Loucy (cell line): ENCODE data around the gene COL25A1.

ENCODE experiments used
- H2AFZ ChIP-seq: fragments of 200-600 bp; sonication (generic); 2 replicates; pipeline ENCODE4 v1.6.0; 2016; ENCODE audit warnings: antibody characterized with exemption, mild to moderate bottlenecking, low read length, moderate library complexity
- H3F3A ChIP-seq: fragments of 200-600 bp; 2 replicates; pipeline ENCODE4 v1.6.0; 2016; ENCODE audit warnings: antibody characterized with exemption, low read depth, mild to moderate bottlenecking
- H3K27me3 ChIP-seq: fragments of 200-600 bp; sonication (generic); 2 replicates; pipeline ENCODE4 v1.6.1; 2014; ENCODE audit warnings: low read length, mild to moderate bottlenecking; ENCODE audit not compliant: insufficient read depth, poor library complexity, severe bottlenecking
- H3K36me3 ChIP-seq: fragments of 200-600 bp; sonication (generic); 2 replicates; pipeline ENCODE4 v1.6.1; 2016; ENCODE audit warnings: low read length; ENCODE audit not compliant: insufficient read depth
- H3K4me1 ChIP-seq: fragments of 200-600 bp; sonication (generic); 2 replicates; pipeline ENCODE4 v1.5.1; 2014; ENCODE audit warnings: low read length, mild to moderate bottlenecking; ENCODE audit not compliant: insufficient read depth, poor library complexity, severe bottlenecking
- H3K4me2 ChIP-seq: fragments of 200-600 bp; sonication (generic); 2 replicates; pipeline ENCODE4 v1.6.0; 2014; ENCODE audit warnings: antibody characterized with exemption, low read length, low read depth, mild to moderate bottlenecking; ENCODE audit not compliant: poor library complexity, severe bottlenecking
- H3K4me3 ChIP-seq: fragments of 200-600 bp; sonication (generic); 2 replicates; pipeline ENCODE4 v1.5.1; 2014; ENCODE audit warnings: low read length, mild to moderate bottlenecking, mixed read lengths; ENCODE audit not compliant: poor library complexity, severe bottlenecking
- H3K79me2 ChIP-seq: fragments of 200-600 bp; sonication (generic); 2 replicates; pipeline ENCODE4 v1.6.1; 2014; ENCODE audit warnings: low read length; ENCODE audit not compliant: insufficient read depth
- H3K9ac ChIP-seq: fragments of 200-600 bp; sonication (generic); 2 replicates; pipeline ENCODE4 v1.6.0; 2014; ENCODE audit warnings: mild to moderate bottlenecking, low read depth, low read length, moderate library complexity; ENCODE audit not compliant: poor library complexity, severe bottlenecking
- H3K9me2 ChIP-seq: fragments of 200-600 bp; sonication (generic); replicated peaks from 2 replicates; pipeline ENCODE4 v1.6.1; 2016; ENCODE audit warnings: low read depth, low read length, mixed read lengths
- H3K9me3 ChIP-seq: fragments of 200-600 bp; sonication (generic); 2 replicates; pipeline ENCODE4 v1.6.1; 2014; ENCODE audit warnings: mild to moderate bottlenecking, antibody characterized with exemption, low read length, low read depth; ENCODE audit not compliant: insufficient read depth
- H4K20me1 ChIP-seq: fragments of 200-600 bp; sonication (generic); 2 replicates; pipeline ENCODE4 v1.6.0; 2014; ENCODE audit warnings: antibody characterized with exemption, low read length, mild to moderate bottlenecking; ENCODE audit not compliant: insufficient read depth, poor library complexity, severe bottlenecking
- CTCF ChIP-seq: fragments of 200-600 bp; sonication (generic); conservative IDR thresholded peaks from 2 replicates; pipeline ENCODE4 v1.5.1; 2014; ENCODE audit warnings: mild to moderate bottlenecking, antibody characterized with exemption, low read length
- EZH2phosphoT487 ChIP-seq: fragments of 200-600 bp; IDR thresholded peaks from 2 replicates; pipeline ENCODE4 v1.6.1; 2018; ENCODE audit warnings: antibody characterized with exemption, mild to moderate bottlenecking, moderate library complexity, borderline replicate concordance

The COL25A1 gene

DNA sequence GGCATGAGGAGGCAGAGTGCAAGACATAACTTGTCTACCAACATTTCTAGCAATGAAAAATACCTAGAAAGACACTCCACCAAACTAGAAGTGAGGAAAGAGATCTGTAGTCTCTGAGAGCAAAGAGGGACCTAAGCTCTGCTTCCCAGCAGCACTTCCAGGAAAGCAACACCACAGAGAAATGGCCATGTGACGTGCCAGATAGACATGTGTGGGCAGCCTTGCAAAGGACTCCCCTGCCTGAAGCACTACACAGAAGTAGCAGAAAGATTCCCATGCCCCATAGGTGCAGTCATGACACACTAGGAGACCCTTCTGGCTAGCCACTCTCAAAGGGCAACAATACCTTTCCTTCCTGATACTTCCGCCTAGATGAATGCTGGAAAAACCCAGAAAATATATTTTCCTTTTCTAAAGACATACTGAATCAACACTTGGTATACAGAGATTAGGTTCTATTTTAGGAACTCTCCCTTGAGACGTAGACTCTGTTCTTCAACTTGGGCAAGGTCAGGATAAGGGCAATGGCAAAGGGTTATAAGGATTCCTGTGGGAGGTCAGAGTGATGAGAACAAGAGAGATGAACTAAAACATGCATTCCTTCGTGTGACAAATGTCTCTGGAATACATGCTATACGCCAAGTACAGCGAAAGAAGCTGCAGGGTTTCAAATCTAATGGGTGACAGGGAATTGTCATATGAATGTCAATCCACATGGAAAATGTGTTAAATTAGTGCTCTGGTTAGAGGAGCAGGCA is 352.1 kb downstream of the COL25A1 start:
- H3K4me2 ChIP-seq, result no peak overlapping the region
- H3K9me3 ChIP-seq, result no peaks in the 10 kb centered on the region
- H3F3A ChIP-seq, result no peaks in the 10 kb centered on the region
- H3K79me2 ChIP-seq, result no peaks in the 10 kb centered on the region
- no peak overlapping the region for H3K4me3 ChIP-seq
- no peak overlapping the region for H3K9ac ChIP-seq
- H3K4me1 ChIP-seq, result peaks cover 25% of the 10 kb centered on the region
- no peaks in the 10 kb centered on the region for H3K9me2 ChIP-seq
- no peaks in the 10 kb centered on the region for H4K20me1 ChIP-seq
- H3K36me3 ChIP-seq, result no peaks in the 10 kb centered on the region
- H3K27me3 ChIP-seq, result no peaks in the 10 kb centered on the region
- no peak for TF ChIP-seq EZH2phosphoT487
- TF ChIP-seq CTCF, result no peak
- H2AFZ ChIP-seq, result no peak overlapping the region

DNA sequence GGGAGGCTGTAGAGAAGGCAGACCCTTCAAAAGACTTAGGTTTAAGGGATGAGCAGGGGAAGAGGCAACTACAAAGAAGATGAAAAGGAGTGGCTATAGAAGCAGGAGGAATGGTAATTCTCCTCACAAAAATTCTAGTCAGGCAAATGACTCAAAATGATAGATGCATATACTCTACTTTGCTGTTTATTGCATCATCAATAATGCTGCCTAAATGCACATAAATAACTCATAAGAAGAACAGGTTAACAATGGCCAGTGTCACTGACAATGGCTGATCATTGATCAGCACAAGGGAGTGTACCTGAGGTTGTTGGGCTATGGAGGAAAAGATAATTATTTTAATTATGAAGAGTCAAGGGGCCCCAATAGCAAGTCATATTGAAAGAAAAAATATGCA is 354.9 kb downstream of the COL25A1 start:
- H3K36me3 ChIP-seq, result no peaks in the 10 kb centered on the region
- H3K9me2 ChIP-seq, result no peaks in the 10 kb centered on the region
- H3K9me3 ChIP-seq, result no peaks in the 10 kb centered on the region
- no peaks in the 10 kb centered on the region for H3F3A ChIP-seq
- TF ChIP-seq EZH2phosphoT487 (no peak), CTCF (no peak)
- no peaks in the 10 kb centered on the region for H3K79me2 ChIP-seq
- peaks cover 6% of the 10 kb centered on the region for H3K4me1 ChIP-seq
- no peak overlapping the region for H2AFZ ChIP-seq
- H3K27me3 ChIP-seq, result no peaks in the 10 kb centered on the region
- no peak overlapping the region for H3K9ac ChIP-seq
- H4K20me1 ChIP-seq, result no peaks in the 10 kb centered on the region
- no peak overlapping the region for H3K4me2 ChIP-seq
- no peak overlapping the region for H3K4me3 ChIP-seq

GRCh38 chr4:108946237-108946636 is 356.2 kb downstream of the COL25A1 start:
- no peaks in the 10 kb centered on the region for H3F3A ChIP-seq
- no peaks in the 10 kb centered on the region for H3K9me2 ChIP-seq
- H3K4me1 ChIP-seq, result no peaks in the 10 kb centered on the region
- H3K9ac ChIP-seq, result no peak overlapping the region
- no peak overlapping the region for H3K4me3 ChIP-seq
- no peaks in the 10 kb centered on the region for H3K79me2 ChIP-seq
- H3K4me2 ChIP-seq, result no peak overlapping the region
- TF ChIP-seq EZH2phosphoT487 (no peak), CTCF (no peak)
- H4K20me1 ChIP-seq, result no peaks in the 10 kb centered on the region
- no peaks in the 10 kb centered on the region for H3K9me3 ChIP-seq
- H3K36me3 ChIP-seq, result no peaks in the 10 kb centered on the region
- no peaks in the 10 kb centered on the region for H3K27me3 ChIP-seq
- no peak overlapping the region for H2AFZ ChIP-seq
